Omental fat pad (tissue), 4 donors: ENCODE measurements around the gene CNGB1. TPM values are rescaled to one million over a fixed set of nuclear protein-coding genes. Genes with fewer than 3 reads are reported as not detected.

ENCODE experiments used
- ATAC-seq: fragments of 150-250 bp; one replicate; pipeline ENCODE4 v1.9.1; 2016; ENCODE audit warnings: mild to moderate bottlenecking, moderate library complexity; ENCODE audit not compliant: low FRiP score
- DNase-seq: peaks from one replicate; pipeline ENCODE4 v3.0.0-alpha.2; 2019; ENCODE audit warnings: low spot score
- CTCF ChIP-seq, 3 donors: fragments of 450-650 bp; IDR thresholded peaks; one replicate each; pipeline ENCODE4 v1.5.1; 2016 to 2017; ENCODE audit warnings: antibody characterized with exemption in 3 of 3, mild to moderate bottlenecking in 3 of 3, moderate library complexity in 2 of 3
- total RNA-seq, 4 donors: library from RNA; depleted of rRNA; stranded (reverse); fragments of >200 nt; gene quantifications; one replicate each; pipeline ENCODE4 v1.1.0, GENCODE V29; 2016

The CNGB1 gene
- total RNA-seq: not detected

GRCh38 chr16:57970970-57971369 is at the start of gene CNGB1:
Gene CNGB1, minus strand, starts transcription at chr16:57971128. Its CDS starts 3,842 bp downstream, at chr16:57967286.
- no peak for ATAC-seq
- TF ChIP-seq CTCF (IDR thresholded peaks at IDR 0.05): no peak
- DNase-seq: no peak

- no peak for TF ChIP-seq CTCF (IDR thresholded peaks at IDR 0.05)
- no peak for ATAC-seq
These were observed 49.1 kb upstream of the CNGB1 start for GRCh38 chr16:58019866-58020538.

GRCh38 chr16:58018803-58019202 is 47.9 kb upstream of the CNGB1 start:
- no peak for TF ChIP-seq CTCF (IDR thresholded peaks at IDR 0.05)
- DNase-seq (no peak), ATAC-seq (no peak)

More at GRCh38 chr16:58019866-58020538, 49.1 kb upstream of the CNGB1 start:
- no peak for DNase-seq

GRCh38 chr16:58016840-58017446 is 46.0 kb upstream of the CNGB1 start:
- no peak for ATAC-seq
- TF ChIP-seq CTCF (IDR thresholded peaks at IDR 0.05): no peak

GRCh38 chr16:58013201-58013956 is 42.5 kb upstream of the CNGB1 start:
- TF ChIP-seq CTCF (IDR thresholded peaks at IDR 0.05): no peak
- no peak for ATAC-seq
- no peak for DNase-seq

More at GRCh38 chr16:58016840-58017446, 46.0 kb upstream of the CNGB1 start:
- no peak for DNase-seq

- DNase-seq (no peak), ATAC-seq (no peak)
- no peak for TF ChIP-seq CTCF (IDR thresholded peaks at IDR 0.05)
These were observed 41.6 kb upstream of the CNGB1 start for GRCh38 chr16:58012481-58012880.
